Stomach (tissue), 4 donors: ENCODE measurements around the gene DNAH11.

Source experiments
- EP300 ChIP-seq: sonication (generic); formaldehyde crosslinking; IDR thresholded peaks from one replicate; pipeline ENCODE4 v1.6.1; 2017; ENCODE audit warnings: antibody characterized with exemption
- POLR2A ChIP-seq, 4 donors: fragments of 450-650 bp; IDR thresholded peaks; one replicate each; pipeline ENCODE4 v1.6.1; 2016; ENCODE audit warnings: antibody characterized with exemption in 4 of 4, control low read depth in 2 of 4, mild to moderate bottlenecking in 1 of 4, moderate library complexity in 1 of 4
- POLR2AphosphoS5 ChIP-seq, 3 donors: sonication (generic); formaldehyde crosslinking; IDR thresholded peaks; one replicate each; pipeline ENCODE4 v1.6.1; 2016; ENCODE audit warnings: antibody characterized with exemption in 3 of 3
- TF ChIP-seq, protein P1 (sequence below), 7 experiments: fragments of 450-650 bp in 4 of 7; fragments of 200-600 bp in 3 of 7; sonication (generic) in 3 of 7; IDR thresholded peaks; one replicate each; pipeline ENCODE4 v1.5.1; 2016 to 2019; ENCODE audit warnings: antibody characterized with exemption in 7 of 7, control low read depth in 2 of 7, mild to moderate bottlenecking in 1 of 7

DNA sequence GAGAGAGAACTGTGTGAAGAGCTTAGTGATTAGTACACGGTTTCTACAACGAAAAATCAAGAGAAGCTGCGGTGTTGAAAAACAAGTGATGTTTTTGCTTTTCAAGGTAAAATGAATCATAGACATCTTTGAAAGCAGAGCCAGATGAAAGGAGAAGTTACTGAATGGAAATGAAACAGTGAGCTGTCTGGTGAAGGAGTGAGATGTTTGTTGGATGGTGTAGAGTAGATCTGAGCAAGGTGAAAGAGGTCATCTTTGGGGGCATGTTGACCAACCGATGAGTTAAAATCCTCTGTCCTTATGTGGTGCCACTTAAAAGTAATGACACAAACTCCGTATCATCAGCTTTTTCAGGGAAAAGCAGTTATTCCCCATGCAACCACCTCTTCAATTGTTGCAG lies 225.4 kb downstream of the DNAH11 start:
- TF ChIP-seq, protein P1, sequence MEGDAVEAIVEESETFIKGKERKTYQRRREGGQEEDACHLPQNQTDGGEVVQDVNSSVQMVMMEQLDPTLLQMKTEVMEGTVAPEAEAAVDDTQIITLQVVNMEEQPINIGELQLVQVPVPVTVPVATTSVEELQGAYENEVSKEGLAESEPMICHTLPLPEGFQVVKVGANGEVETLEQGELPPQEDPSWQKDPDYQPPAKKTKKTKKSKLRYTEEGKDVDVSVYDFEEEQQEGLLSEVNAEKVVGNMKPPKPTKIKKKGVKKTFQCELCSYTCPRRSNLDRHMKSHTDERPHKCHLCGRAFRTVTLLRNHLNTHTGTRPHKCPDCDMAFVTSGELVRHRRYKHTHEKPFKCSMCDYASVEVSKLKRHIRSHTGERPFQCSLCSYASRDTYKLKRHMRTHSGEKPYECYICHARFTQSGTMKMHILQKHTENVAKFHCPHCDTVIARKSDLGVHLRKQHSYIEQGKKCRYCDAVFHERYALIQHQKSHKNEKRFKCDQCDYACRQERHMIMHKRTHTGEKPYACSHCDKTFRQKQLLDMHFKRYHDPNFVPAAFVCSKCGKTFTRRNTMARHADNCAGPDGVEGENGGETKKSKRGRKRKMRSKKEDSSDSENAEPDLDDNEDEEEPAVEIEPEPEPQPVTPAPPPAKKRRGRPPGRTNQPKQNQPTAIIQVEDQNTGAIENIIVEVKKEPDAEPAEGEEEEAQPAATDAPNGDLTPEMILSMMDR (IDR thresholded peaks at IDR 0.05) = no peak
- TF ChIP-seq POLR2AphosphoS5 (IDR thresholded peaks at IDR 0.05) (no peak), POLR2A (IDR thresholded peaks at IDR 0.05) (no peak), EP300 (no peak)
